ENCODE results near the gene AGPAT2.
"Not testable (repeated sequence)": the region's sequence is repeated elsewhere in the genome, so short reads cannot be mapped to it uniquely, and the experiment has no call there.

AGPAT2 gene

DNA sequence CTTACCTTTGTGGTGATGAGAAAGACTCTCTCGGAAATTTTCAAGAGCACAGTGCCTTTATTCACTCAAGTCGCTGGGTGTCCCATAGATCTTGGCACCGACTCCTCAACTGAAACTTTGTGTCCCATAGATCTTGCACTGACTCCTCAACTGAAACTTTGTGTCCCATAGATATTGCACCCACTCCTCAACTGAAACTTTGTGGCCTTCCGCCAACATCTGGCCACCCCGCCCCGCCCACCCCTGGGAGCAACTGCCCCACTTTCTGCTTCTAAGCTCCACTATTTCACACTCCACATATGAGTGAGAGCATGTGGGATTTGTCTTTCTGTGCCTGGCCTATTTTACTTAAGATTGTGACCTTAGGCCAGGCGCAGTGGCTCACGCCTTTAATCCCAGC, 37.2 kb downstream of the AGPAT2 start:
- in situ Hi-C loops (cut with MboI; ENCODE audit: low sequenced_read_pairs): no loop called here

DNA sequence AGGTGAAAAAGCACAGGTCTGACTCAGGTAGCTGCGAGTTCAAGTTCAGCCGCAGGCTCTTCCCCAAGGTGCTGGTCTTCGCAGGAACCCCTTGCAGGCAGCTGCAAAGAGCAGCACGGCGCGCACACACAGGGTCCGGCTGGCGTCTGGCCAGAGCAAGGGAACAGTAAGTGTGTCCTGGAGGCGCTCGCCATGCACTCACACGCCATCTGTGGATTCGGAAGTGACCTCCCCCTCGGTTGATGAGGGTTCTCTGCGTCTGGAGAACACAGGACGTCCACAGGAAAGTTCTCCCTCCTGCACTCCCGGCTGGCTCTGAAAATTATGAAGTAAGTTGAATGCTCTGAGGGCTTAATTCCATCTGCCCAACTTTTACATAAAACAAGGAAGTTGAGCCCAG, 38.5 kb downstream of the AGPAT2 start:
- in situ Hi-C loops (cut with MboI; ENCODE audit: low sequenced_read_pairs): no loop called here

DNA sequence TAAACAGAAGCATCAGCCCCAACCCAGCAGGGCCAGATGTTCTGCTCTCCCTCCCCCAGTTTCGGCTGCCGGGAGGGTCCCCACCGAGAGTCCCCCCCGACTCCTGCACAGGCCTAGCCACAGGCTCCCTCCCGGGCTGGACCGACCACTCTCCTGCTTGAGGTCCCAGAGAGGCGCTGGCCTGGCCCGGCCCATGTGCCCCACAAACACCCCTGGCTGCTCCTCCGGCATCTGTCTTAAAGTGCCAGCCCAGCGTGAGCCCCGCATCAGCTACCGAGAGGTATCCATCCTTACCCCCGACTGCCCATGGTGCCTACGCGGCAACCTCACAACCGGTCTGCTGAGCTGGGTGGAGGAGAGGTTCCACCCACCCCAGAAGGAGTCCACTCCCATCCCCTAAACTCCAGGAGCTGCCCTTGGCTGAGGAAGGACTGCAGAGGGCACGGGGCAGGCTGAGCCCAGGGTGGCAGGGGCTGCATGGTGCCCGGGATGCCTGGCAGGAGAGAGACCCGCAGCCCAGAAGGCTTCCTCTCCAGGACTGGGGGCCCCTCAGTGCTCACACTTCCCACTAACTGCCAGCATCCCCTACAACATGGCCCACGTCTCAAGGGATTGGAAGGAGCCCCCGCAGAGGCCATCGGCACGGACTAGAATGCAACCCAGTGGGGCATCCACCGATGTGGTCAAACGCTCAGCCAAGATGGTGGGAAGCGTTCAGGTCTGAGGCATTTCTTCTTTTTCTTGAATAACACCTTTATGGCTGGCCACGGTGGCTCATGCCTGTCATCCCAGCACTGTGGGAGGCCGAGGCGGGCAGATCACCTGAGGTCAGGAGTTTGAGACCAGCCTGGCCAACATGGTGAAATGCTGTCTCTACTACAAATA, 40.2 kb downstream of the AGPAT2 start:
- in situ Hi-C loops (cut with MboI; ENCODE audit: low sequenced_read_pairs): no loop called here

DNA sequence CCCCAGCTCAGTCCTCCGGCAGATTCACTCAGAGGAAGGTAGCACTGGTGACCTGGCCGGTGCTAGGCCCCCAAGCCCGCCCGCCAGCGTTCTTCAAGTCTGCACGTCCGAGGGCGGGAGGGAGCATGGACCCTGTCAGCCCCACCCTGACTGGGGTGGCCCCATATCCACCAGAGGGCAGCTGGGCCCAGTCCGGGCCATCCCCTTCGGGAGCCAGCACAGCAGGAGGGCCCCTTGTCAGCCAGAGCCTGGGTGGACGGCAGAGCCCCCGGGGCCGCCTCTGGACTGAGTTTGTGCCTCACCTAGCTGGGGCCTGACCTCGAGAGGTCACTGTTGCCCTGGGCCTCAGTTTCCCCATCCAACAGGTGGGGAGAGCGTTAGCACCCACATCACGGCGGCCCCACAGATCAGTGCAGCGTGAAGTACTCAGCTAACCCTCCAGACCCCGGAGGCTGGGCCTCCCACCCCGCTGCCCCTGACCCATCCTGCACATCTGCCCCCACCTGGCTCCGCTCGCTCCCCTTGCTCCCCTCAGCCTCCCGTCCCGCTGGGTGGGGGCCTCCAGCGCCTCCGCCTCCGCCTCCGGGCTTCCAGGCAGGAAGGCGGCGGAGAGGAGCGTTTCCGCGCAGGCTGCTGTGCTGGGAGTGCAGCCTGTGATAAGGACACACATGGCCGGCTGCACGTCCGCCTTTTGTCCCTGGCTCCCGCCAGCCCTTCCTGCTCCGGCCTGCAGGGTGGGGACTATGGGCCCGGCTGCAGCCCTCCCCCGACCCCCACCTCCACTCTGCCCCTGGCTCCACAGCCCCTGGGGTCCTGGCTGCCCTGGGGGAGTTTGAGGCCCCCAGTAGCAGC, 41.1 kb downstream of the AGPAT2 start:
- in situ Hi-C loops (cut with MboI; ENCODE audit: low sequenced_read_pairs): no loop called here

DNA sequence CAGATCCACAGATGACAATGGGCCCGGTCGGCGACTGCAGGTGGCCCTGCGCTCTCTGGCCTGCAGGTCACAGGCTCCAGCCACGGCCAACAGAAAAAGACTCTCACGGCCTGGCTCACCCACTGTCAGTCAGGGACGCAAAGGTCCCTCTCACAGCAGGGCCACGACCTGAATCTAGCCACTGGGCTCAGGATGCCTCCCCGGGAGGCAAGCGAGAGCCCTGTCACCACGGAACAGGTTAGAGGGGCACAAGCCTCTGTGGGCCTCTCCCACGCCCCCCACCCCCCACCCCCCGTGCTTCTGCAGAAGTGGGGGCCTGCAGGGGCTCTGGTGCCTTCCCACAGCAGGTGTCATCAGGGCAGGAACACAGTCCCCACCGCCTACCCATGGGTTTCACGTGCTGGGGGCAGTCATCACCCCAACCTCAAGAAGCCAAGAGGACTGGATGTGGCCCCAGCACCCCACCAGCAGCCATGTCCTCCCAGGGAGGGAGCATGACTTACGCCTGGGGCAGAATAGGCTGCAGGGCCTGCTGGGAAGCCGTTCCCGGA, 41.8 kb downstream of the AGPAT2 start:
- in situ Hi-C loops (cut with MboI; ENCODE audit: low sequenced_read_pairs): no loop called here

DNA sequence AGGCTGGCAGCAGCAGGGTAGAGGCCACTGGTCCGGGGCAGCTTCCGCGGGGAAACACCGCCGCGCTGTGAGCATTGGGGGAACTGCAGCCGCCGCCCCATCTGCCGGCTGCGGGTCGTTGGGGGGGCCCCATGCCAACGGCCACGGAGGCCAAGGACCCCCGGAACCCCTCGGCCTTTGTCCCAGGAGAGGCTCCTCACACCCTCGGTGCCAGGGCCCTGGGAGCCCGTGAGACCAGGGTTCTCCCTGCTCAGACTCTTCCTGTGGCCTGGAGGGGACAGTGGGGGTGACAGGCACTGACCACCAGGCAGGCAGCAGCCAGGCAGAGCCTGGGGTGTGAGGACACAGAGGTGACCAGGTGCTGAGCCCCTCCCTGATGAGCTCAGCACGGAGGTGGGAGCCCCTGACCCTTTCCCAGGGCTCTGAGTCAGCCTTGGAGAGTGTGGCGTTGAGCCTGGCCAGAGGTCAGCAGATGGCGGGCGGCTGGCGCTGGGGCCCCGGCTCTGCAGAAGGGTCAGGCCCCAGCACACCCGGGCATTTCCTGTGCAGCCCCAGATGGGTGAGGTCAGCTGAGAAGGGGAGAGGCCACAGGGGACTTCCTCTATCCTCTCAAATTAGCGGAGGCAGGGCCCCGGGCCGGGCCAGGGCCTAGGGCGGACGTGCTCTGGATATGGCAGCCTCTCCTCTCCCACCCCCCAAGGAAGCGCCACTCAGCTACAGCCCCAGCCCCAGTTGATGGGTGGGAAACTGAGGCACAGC, 42.5 kb downstream of the AGPAT2 start:
- in situ Hi-C loops (cut with MboI; ENCODE audit: low sequenced_read_pairs): no loop called here

DNA sequence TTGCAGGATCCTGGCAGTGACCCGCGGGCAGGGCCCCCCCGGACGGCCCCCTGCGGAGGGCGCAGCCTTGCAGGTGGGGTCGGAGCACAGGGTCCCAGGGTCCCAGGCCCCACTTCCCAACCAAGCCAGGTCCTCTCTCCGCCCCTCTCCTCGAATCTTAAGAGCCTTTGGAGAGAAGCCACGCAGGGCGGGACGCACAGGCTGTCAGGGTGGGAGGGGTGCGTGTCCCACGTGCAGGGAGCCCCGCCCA, 43.0 kb downstream of the AGPAT2 start:
- in situ Hi-C loops (cut with MboI; ENCODE audit: low sequenced_read_pairs): no loop called here

DNA sequence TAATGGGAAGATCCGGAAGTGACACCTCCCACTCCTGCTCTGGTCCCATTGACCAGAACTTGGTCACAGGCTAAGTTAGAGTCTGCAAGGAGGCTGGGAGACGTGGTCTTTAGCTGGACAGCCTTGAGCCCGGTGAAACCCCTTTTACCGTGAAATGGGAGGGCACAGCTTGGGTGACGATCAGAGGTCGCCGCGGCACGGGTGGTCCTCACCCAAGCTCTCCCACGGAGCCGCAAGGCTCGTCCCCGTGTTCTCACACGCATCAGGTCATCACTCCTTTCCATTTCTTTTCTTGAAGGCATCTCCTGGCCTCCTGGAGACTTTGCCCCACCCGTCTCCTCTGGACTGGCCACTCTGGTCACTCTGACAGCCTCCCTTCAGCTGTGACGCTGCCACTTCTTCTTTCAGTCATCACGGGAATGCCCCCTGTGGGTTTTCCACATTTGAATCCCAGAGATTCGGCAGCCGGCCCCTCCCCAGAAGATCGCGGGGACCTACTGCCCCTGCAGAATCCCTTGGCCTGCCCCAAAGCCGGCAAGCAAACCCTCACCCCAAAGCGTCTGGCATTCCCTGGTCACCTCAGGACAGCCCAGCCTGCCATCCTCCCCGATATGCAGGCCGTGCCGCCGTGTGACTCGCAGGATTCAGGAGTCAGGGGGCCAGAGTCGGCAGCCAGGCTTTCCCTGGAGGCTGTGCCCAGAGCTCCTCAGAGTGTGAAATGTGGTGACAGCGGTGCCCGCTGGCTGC, 43.5 kb downstream of the AGPAT2 start:
- in situ Hi-C loops (cut with MboI; ENCODE audit: low sequenced_read_pairs): no loop called here

DNA sequence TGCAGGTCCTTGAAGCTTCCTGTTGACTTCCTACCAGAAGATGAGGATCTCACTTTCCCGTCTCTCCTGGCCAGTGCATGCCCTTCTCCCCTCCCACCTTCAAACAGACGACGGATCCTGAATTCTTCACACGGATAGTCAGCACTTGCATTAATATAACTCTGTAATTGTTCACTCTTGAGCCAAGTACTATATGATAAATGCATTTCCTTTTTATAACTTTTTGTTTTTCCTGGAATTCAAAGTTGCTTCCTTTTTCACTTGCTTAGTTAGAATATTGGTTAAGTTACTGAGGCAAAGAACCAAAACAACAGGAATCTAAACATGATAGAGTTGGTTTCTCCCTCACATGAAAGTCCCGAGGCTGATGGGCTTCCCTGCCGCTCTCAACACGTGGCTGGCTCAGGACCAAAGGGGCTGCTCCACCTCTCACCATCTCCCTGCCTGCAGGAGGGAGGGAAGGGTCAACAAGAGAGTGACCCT, 44.8 kb downstream of the AGPAT2 start:
- in situ Hi-C loops (cut with MboI; ENCODE audit: low sequenced_read_pairs): no loop called here

DNA sequence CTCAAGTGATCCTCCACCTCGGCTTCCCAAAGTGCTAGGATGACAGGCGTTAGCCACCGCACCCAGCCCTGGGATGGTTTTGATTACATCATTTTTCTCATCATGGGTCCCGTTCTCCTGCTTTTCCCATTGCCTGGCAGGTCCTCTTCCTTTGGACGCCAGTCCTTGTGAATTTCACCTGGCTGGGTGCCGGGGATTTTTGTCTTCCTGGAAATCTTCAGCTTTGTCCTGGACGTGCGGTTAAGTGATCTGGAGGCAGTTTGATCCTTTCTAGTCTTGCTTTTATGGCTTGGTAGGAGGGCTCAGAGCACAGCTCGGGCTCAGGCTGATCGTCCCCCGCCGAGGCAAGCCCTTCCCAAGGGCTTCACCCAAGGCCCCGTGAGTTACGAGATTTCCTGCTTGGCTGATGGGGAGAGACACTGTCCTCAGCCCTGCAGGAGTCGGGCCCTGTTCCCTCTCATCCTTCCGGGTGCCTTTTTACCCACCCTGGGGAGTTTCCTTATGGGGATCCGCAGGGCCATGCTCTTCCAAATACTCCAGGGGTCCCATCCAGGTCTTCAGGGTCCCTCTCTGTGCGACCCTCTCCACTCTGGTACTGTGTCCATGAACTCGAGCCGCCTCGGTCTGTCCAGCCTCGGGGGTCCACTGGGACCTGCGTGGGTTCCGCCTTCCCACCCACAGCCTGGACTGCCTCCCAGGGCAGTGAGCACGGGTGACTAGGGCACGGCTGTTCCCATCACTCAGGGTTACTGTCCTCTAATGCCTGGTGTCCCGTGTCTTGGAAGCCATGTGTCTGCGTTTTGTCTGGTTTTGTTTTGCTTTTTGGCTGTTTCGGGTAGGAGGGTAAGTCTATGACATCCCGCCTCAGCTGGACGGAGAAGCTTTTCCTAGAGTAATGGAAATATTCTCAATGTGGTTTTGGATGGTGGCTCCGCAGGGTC, 46.8 kb downstream of the AGPAT2 start:
- in situ Hi-C loops (cut with MboI; ENCODE audit: low sequenced_read_pairs): no loop called here

DNA sequence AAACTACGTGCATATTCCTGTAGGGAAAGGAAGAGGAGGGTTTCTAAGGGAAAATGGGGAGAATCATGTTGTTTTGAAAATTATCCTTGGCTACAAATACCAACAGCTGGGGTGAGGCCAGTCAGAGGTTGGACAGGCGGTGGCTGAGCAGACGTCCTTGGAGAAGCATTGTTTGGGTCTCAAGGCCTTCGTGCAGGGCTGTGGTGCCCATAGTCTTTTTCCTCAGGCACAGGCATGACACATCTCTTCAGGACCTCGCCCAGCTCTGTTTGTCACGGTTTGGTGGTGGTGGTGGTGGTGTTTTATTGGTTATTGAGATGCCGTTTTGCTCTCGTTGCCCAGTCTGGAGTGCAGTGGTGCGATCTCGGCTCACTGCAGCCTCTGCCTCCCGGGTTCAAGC, 52.4 kb downstream of the AGPAT2 start:
- in situ Hi-C loops (cut with MboI; ENCODE audit: low sequenced_read_pairs): no loop called here

DNA sequence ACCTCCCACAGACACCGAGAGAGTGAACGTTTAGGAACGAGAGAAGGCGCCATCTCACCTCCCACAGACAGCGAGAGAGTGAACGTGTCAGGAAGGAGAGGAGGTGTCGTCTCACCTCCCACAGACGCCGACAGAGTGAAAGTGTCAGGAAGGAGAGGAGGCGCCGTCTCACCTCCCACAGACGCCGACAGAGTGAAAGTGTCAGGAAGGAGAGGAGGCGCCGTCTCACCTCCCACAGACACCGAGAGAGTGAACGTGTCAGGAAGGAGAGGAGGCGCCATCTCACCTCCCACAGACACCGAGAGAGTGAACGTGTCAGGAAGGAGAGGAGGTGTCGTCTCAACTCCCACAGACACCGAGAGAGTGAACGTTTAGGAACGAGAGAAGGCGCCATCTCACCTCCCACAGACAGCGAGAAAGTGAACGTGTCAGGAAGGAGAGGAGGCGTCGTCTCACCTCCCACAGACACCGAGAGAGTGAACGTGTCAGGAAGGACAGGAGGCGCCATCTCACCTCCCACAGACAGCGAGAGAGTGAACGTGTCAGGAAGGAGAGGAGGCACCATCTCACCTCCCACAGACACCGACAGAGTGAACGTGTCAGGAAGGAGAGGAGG, 54.7 kb downstream of the AGPAT2 start:
- in situ Hi-C loops (cut with MboI; ENCODE audit: low sequenced_read_pairs): not testable (repeated sequence)

DNA sequence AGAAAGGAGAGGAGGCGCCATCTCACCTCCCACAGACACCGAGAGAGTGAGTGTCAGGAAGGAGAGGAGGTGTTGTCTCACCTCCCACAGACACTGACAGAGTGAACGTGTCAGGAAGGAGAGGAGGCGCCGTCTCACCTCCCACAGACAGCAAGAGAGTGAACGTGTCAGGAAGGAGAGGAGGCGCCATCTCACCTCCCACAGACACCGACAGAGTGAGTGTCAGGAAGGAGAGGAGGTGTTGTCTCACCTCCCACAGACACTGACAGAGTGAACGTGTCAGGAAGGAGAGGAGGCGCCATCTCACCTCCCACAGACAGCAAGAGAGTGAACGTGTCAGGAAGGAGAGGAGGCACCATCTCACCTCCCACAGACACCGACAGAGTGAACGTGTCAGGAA, 55.2 kb downstream of the AGPAT2 start:
- in situ Hi-C loops (cut with MboI; ENCODE audit: low sequenced_read_pairs): not testable (repeated sequence)

DNA sequence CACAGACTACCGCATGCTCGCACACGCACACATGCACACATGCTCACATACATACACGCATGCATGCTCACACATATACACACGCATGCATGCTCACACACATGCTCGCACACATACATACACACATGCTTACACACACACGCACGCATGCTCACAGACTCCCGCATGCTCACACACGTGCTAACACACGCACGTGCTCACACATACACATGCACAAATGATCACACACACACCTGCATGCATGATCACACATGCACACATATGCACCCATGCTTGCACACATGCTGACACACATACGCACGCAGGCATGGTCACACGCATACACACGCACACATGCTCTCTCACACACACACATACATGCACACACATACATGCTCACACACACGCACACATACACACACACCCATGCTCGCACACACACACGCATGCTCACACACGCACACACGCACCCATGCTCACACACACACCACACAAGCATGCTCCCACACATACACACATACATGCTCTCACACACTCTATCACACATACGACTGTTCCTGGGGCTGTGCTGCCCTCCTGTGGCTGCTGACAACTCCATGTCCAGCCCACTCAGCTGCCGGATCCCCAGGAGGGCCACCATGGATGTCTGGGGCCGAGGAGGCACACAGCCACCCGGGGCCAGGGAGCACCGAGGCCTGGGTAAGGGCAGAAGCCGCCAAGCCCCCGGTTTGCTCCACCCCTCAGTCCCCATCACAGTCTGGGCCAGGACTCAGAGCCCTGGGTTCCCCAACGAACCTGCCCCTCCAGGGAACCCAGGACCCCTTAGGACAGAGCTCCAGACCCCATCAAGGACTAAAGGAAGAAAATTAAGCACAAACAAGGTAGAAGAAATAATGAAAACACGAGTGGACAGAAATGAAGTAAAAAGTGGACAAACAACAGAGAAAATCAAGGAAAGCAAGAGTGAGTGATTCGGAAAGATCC, 55.9 kb downstream of the AGPAT2 start:
- in situ Hi-C loops (cut with MboI; ENCODE audit: low sequenced_read_pairs): no loop called here

DNA sequence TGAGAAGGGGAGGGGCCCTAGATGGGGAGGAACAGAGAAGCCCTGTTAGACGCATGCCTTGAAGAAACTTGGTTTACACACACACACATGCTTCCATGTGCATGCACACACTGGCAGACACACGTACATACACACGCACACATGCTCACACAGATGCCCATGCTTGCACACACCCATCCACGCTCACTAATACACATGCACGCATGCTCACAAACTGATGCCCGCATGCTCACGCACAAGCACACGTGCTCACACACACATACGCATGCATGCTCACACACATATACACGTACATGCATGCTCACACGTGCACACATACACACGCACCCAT, 56.6 kb downstream of the AGPAT2 start:
- in situ Hi-C loops (cut with MboI; ENCODE audit: low sequenced_read_pairs): no loop called here

DNA sequence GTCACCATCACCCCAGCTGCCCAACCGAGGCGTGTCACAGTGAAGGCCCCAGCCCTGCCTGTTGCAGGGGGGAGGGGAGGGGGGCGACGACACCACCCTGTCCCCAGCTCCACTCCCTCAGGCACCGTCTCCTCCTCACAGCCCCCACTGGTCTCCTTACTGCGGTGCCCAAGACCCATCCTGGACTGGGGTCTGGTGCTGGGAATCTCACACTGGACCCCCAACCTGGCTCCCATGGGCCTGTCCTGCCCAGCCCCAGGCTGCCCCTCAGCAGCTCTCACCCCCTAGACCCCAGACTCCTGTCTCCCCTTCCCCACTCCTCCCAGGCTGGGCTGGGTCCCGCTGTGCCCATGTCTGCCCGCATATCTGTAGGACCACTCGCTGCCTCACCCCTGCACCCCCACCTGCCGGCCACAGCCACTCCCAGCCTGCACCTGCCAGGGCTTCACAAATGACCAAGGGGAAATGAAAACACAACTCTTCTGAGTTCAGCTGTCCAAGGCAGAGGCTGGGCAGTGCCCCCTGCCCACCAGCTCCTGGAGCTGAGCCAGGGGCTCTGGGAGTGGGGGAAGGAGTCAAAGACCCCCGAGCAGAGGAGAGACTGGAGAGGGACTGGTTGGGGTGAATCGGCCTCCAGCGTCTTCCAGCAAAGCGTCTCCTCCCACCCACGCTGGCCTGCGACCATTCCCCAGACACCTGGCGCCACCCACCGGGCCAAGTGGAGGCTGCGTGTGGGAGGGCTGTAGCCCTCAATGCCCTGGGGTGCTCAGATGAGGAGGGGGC, 57.2 kb downstream of the AGPAT2 start:
- in situ Hi-C loops (cut with MboI; ENCODE audit: low sequenced_read_pairs): no loop called here
